IMR-90 (cell line): ENCODE data around the gene NELL1. TPM values are rescaled to one million over a fixed set of nuclear protein-coding genes. Genes with fewer than 3 reads are reported as not detected.

ENCODE experiments used
- ATAC-seq: fragments of 200-7000 bp; cut with Tn5 transposase; 2 replicates; pipeline ENCODE4 v1.9.1; 2020; ENCODE audit warnings: low read depth, mild to moderate bottlenecking, moderate library complexity
- BruUV-seq: library from RNA; stranded (reverse); fragments of 400-500 nt; replicated peaks from 2 replicates; lab custom pipeline; 2021; lab: Mats Ljungman, UMichigan
- CTCF ChIA-PET: fragments of 300-600 bp; formaldehyde crosslinking; extraction: SDS; loops from one replicate; lab custom pipeline; 2021; ENCODE audit warnings: antibody characterized with exemption; lab: Yijun Ruan, JAX
- POLR2A ChIA-PET: fragments of 300-600 bp; sonication (Branson Sonifier 250); formaldehyde crosslinking; loops from one replicate; lab custom pipeline; 2022; ENCODE audit warnings: antibody characterized with exemption; ENCODE audit not compliant: unreplicated experiment; lab: Charles Lee
- DNase-seq: peaks from one replicate; pipeline ENCODE4 v3.0.0; 2013
- H2AFZ ChIP-seq: replicated peaks from 2 replicates; pipeline ENCODE3; 2013; ENCODE audit warnings: low read length, mild to moderate bottlenecking; ENCODE audit not compliant: poor library complexity
- H2AK5ac ChIP-seq: 2 replicates; pipeline ENCODE4 v1.6.1; 2013; ENCODE audit warnings: low read depth, low read length, inconsistent platforms
- H2AK9ac ChIP-seq: replicated peaks from 2 replicates; pipeline ENCODE3; 2013; ENCODE audit warnings: mild to moderate bottlenecking, low read depth, low read length, moderate library complexity; ENCODE audit not compliant: poor library complexity
- H2BK120ac ChIP-seq: 2 replicates; pipeline ENCODE4 v1.6.1; 2013; ENCODE audit warnings: low read depth, low read length, inconsistent platforms
- H2BK15ac ChIP-seq: 3 replicates; pipeline ENCODE4 v1.6.1; 2013; ENCODE audit warnings: low read depth, low read length, inconsistent platforms
- H2BK20ac ChIP-seq: 2 replicates; pipeline ENCODE4 v1.6.1; 2013; ENCODE audit warnings: low read depth, mild to moderate bottlenecking, inconsistent platforms, low read length, moderate library complexity
- H2BK5ac ChIP-seq: 2 replicates; pipeline ENCODE4 v1.6.1; 2013; ENCODE audit warnings: mild to moderate bottlenecking, low read depth, low read length, inconsistent platforms; ENCODE audit not compliant: poor library complexity, severe bottlenecking
- H3K14ac ChIP-seq: replicated peaks from 2 replicates; pipeline ENCODE4 v1.6.1; 2013; ENCODE audit warnings: low read depth, low read length, inconsistent platforms
- H3K18ac ChIP-seq: 2 replicates; pipeline ENCODE4 v1.6.1; 2013; ENCODE audit warnings: low read depth, low read length, control low read depth
- H3K23ac ChIP-seq: 2 replicates; pipeline ENCODE4 v1.6.1; 2013; ENCODE audit warnings: low read depth, low read length, inconsistent platforms
- H3K27ac ChIP-seq: 2 replicates; pipeline ENCODE4 v1.5.1; 2013; ENCODE audit warnings: mild to moderate bottlenecking, control low read depth, low read length; ENCODE audit not compliant: insufficient read depth
- H3K27me3 ChIP-seq: 2 replicates; pipeline ENCODE4 v1.6.1; 2013; ENCODE audit warnings: low read length; ENCODE audit not compliant: control insufficient read depth, insufficient read depth
- H3K36me3 ChIP-seq: 2 replicates; pipeline ENCODE4 v1.6.1; 2013; ENCODE audit warnings: low read length, mixed read lengths; ENCODE audit not compliant: control insufficient read depth, insufficient read depth
- H3K4ac ChIP-seq: 2 replicates; pipeline ENCODE4 v1.6.1; 2013; ENCODE audit warnings: low read depth, low read length, inconsistent platforms
- H3K4me1 ChIP-seq: 2 replicates; pipeline ENCODE4 v1.6.1; 2013; ENCODE audit warnings: low read length, mixed read lengths; ENCODE audit not compliant: control insufficient read depth, insufficient read depth
- H3K4me2 ChIP-seq: 2 replicates; pipeline ENCODE4 v1.6.1; 2013; ENCODE audit warnings: low read depth, mild to moderate bottlenecking, control low read depth, low read length, moderate library complexity
- H3K4me3 ChIP-seq: 2 replicates; pipeline ENCODE4 v1.5.1; 2013; ENCODE audit warnings: low read depth, mild to moderate bottlenecking, control low read depth, low read length, moderate library complexity; ENCODE audit not compliant: insufficient read depth
- H3K56ac ChIP-seq: 2 replicates; pipeline ENCODE4 v1.6.1; 2013; ENCODE audit warnings: low read length, inconsistent platforms; ENCODE audit not compliant: insufficient read depth; ENCODE audit errors: extremely low read depth
- H3K79me1 ChIP-seq, 2 experiments: 2 replicates each; pipeline ENCODE4 v1.6.1; 2013; ENCODE audit warnings: low read length in 2 of 2, inconsistent platforms in 1 of 2, low read depth in 1 of 2
- H3K9ac ChIP-seq: 2 replicates; pipeline ENCODE4 v1.6.1; 2013; ENCODE audit warnings: low read depth, low read length, control low read depth
- H3K9me1 ChIP-seq: 2 replicates; pipeline ENCODE4 v1.6.1; 2013; ENCODE audit warnings: low read length, inconsistent platforms; ENCODE audit not compliant: insufficient read depth
- H3K9me3 ChIP-seq: 2 replicates; pipeline ENCODE4 v1.6.1; 2013; ENCODE audit warnings: low read length; ENCODE audit not compliant: control insufficient read depth, insufficient read depth
- H4K20me1 ChIP-seq: 2 replicates; pipeline ENCODE4 v1.6.1; 2013; ENCODE audit warnings: low read length, inconsistent platforms; ENCODE audit not compliant: insufficient read depth
- H4K5ac ChIP-seq: 2 replicates; pipeline ENCODE4 v1.6.1; 2013; ENCODE audit warnings: mild to moderate bottlenecking, low read depth, low read length, control low read depth
- H4K8ac ChIP-seq, 2 experiments: 2 replicates each; pipeline ENCODE4 v1.6.1; 2013; ENCODE audit warnings: low read depth in 2 of 2, low read length in 2 of 2, control low read depth in 1 of 2, inconsistent platforms in 1 of 2
- H4K91ac ChIP-seq: 2 replicates; pipeline ENCODE4 v1.6.1; 2013; ENCODE audit warnings: low read depth, low read length, inconsistent platforms; ENCODE audit not compliant: insufficient read depth
- BHLHE40 ChIP-seq: fragments of 150-350 bp; IDR thresholded peaks from 2 replicates; pipeline ENCODE4 v1.6.1; 2016; ENCODE audit warnings: mild to moderate bottlenecking, low read depth, low read length
- CEBPB ChIP-seq: IDR thresholded peaks from 2 replicates; pipeline ENCODE4 v1.6.1; 2012; ENCODE audit warnings: low read depth, low read length, improper control_type of control experiment
- CHD1 ChIP-seq: IDR thresholded peaks from 2 replicates; pipeline ENCODE4 v1.6.1; 2012; ENCODE audit warnings: low read depth, low read length, improper control_type of control experiment
- CTCF ChIP-seq: conservative IDR thresholded peaks from 2 replicates; pipeline ENCODE4 v1.5.1; 2012; ENCODE audit warnings: mild to moderate bottlenecking, low read depth, low read length, improper control_type of control experiment
- FOS ChIP-seq: fragments of 150-350 bp; IDR thresholded peaks from 2 replicates; pipeline ENCODE4 v1.6.1; 2016; ENCODE audit warnings: low read depth, low read length
- MAFK ChIP-seq: IDR thresholded peaks from 2 replicates; pipeline ENCODE4 v1.6.1; 2012; ENCODE audit warnings: low read depth, low read length, improper control_type of control experiment
- MAZ ChIP-seq: IDR thresholded peaks from 2 replicates; pipeline ENCODE4 v1.6.1; 2012; ENCODE audit warnings: low read depth, mild to moderate bottlenecking, low read length, improper control_type of control experiment, moderate library complexity, borderline replicate concordance
- MXI1 ChIP-seq: IDR thresholded peaks from 2 replicates; pipeline ENCODE4 v1.6.1; 2012; ENCODE audit warnings: low read depth, mild to moderate bottlenecking, low read length, moderate library complexity, borderline replicate concordance
- NFE2L2 ChIP-seq: fragments of 150-350 bp; IDR thresholded peaks from 2 replicates; pipeline ENCODE4 v1.6.1; 2016; ENCODE audit warnings: low read depth, mild to moderate bottlenecking, low read length
- POLR2A ChIP-seq: IDR thresholded peaks from 2 replicates; pipeline ENCODE4 v1.6.1; 2012; ENCODE audit warnings: mild to moderate bottlenecking, low read depth, low read length
- RAD21 ChIP-seq: IDR thresholded peaks from 2 replicates; pipeline ENCODE4 v1.6.1; 2012; ENCODE audit warnings: low read length, improper control_type of control experiment
- RCOR1 ChIP-seq: IDR thresholded peaks from 2 replicates; pipeline ENCODE4 v1.6.1; 2012; ENCODE audit warnings: mild to moderate bottlenecking, low read length, improper control_type of control experiment; ENCODE audit not compliant: insufficient replicate concordance
- RFX5 ChIP-seq: IDR thresholded peaks from 2 replicates; pipeline ENCODE4 v1.8.0; 2012; ENCODE audit warnings: low read depth, mild to moderate bottlenecking, low read length, moderate library complexity
- SMC3 ChIP-seq: fragments of 150-350 bp; IDR thresholded peaks from 2 replicates; pipeline ENCODE4 v1.6.1; 2016; ENCODE audit warnings: low read depth, mild to moderate bottlenecking, antibody characterized with exemption, low read length, moderate library complexity
- USF2 ChIP-seq: fragments of 150-350 bp; IDR thresholded peaks from 2 replicates; pipeline ENCODE4 v1.6.1; 2017; ENCODE audit warnings: mild to moderate bottlenecking, antibody characterized with exemption, low read length, low read depth
- WGBS, 2 experiments: methylation state at CpG; one replicate each; pipeline versions ENCODE4 v1.1.5 to v1.1.7; 2013; ENCODE audit warnings: missing lambda C conversion rate in 2 of 2; ENCODE audit not compliant: insufficient read length in 1 of 2; ENCODE audit errors: extremely low coverage in 2 of 2; 5-methylcytosine and 5-hydroxymethylcytosine counted together
- dilution Hi-C: fragments of 300-500 bp; cut with HindIII; formaldehyde crosslinking; loops from one replicate; pipeline ENCODE4 v1.14.3; 2018; ENCODE audit warnings: low sequenced_read_pairs; ENCODE audit not compliant: unreplicated experiment
- in situ Hi-C: fragments of 300-500 bp; cut with MboI; formaldehyde crosslinking; loops from 3 replicates; pipeline ENCODE4 v1.14.3; 2019; ENCODE audit warnings: low sequenced_read_pairs, inconsistent platforms, mixed read lengths
- intact Hi-C: fragments of 100-400 bp; cut with micrococcal nuclease; formaldehyde crosslinking; loops from 2 replicates; pipeline ENCODE4 v1.10.0; 2022
- polyA plus RNA-seq, 3 experiments: library from polyadenylated mRNA; depleted of rRNA; stranded (reverse); fragments of >200 nt; gene quantifications; 2 replicates each; pipeline ENCODE4 v1.2.3, GENCODE V29; 2012; ENCODE audit warnings: low replicate concordance in 1 of 3
- total RNA-seq: library from RNA; depleted of rRNA; stranded (reverse); fragments of >200 nt; gene quantifications from 2 replicates; pipeline ENCODE4 v1.2.3, GENCODE V29; 2012

Gene NELL1
- total and polyA plus RNA-seq, 2 of the 4 experiments (the other 2 are of a cell fraction), result not detected

- ChIA-PET POLR2A (no interaction called here), CTCF (no interaction called here)
- no peak overlapping the region for H3K23ac ChIP-seq
- H2BK20ac ChIP-seq, result no peak overlapping the region
- intact Hi-C loops (no loop called here), in situ Hi-C loops (no loop called here), dilution Hi-C loops (no loop called here)
- H4K8ac ChIP-seq, result no peak overlapping the region
- H3K79me1 ChIP-seq, result no peaks in the 10 kb centered on the region
- H3K4me1 ChIP-seq, result no peaks in the 10 kb centered on the region
- no peaks in the 10 kb centered on the region for H3K9me1 ChIP-seq
- H3K9me3 ChIP-seq, result no peaks in the 10 kb centered on the region
- no peak overlapping the region for H4K91ac ChIP-seq
- H3K27ac ChIP-seq, result no peak overlapping the region
- no peaks in the 10 kb centered on the region for H4K20me1 ChIP-seq
- no peak overlapping the region for H3K14ac ChIP-seq
- no peak overlapping the region for H4K5ac ChIP-seq
- H3K4me2 ChIP-seq, result no peak overlapping the region
- TF ChIP-seq RCOR1, result no peak
- TF ChIP-seq FOS, result no peak
- TF ChIP-seq RFX5, result no peak
- TF ChIP-seq CEBPB, result no peak
- TF ChIP-seq USF2, result no peak
- no peak for TF ChIP-seq MAFK
- TF ChIP-seq MXI1, result no peak
- no peak for TF ChIP-seq CTCF
- no peak for TF ChIP-seq CHD1
- TF ChIP-seq NFE2L2, result no peak
- TF ChIP-seq MAZ, result no peak
- TF ChIP-seq SMC3, result no peak
- no peak for TF ChIP-seq RAD21
- TF ChIP-seq BHLHE40, result no peak
- TF ChIP-seq POLR2A, result no peak
- H2AK9ac ChIP-seq, result no peak overlapping the region
- 0% methylated on average over 1 of the region's 60 CpGs; no CpG with 5 or more reads in 1 of the 2 experiments for WGBS, 2 experiments
- H3K4ac ChIP-seq, result no peak overlapping the region
- H3K18ac ChIP-seq, result no peak overlapping the region
- no peak overlapping the region for H2AK5ac ChIP-seq
- H3K4me3 ChIP-seq, result no peak overlapping the region
- H2BK15ac ChIP-seq, result no peak overlapping the region
- DNase-seq, result no peak
- H2AFZ ChIP-seq, result no peak overlapping the region
- peaks cover 25% of the 10 kb centered on the region for H3K27me3 ChIP-seq
- H3K56ac ChIP-seq, result no peak overlapping the region
- no peaks in the 10 kb centered on the region for H3K36me3 ChIP-seq
- BruUV-seq, result no TSS peak
- H2BK120ac ChIP-seq, result no peak overlapping the region
- no peak overlapping the region for H2BK5ac ChIP-seq
- ATAC-seq, result no peak
- H3K9ac ChIP-seq, result no peak overlapping the region
Observed at GRCh38 chr11:20669820-20670684, 666 bp downstream of the NELL1 start.
